Measurements from ENCODE around the gene SET. TPM values are rescaled to one million over a fixed set of nuclear protein-coding genes. Genes with fewer than 3 reads are reported as not detected.

SET gene
- total RNA-seq, 2 donors from 2014 or later, result 762 to 795 TPM

DNA sequence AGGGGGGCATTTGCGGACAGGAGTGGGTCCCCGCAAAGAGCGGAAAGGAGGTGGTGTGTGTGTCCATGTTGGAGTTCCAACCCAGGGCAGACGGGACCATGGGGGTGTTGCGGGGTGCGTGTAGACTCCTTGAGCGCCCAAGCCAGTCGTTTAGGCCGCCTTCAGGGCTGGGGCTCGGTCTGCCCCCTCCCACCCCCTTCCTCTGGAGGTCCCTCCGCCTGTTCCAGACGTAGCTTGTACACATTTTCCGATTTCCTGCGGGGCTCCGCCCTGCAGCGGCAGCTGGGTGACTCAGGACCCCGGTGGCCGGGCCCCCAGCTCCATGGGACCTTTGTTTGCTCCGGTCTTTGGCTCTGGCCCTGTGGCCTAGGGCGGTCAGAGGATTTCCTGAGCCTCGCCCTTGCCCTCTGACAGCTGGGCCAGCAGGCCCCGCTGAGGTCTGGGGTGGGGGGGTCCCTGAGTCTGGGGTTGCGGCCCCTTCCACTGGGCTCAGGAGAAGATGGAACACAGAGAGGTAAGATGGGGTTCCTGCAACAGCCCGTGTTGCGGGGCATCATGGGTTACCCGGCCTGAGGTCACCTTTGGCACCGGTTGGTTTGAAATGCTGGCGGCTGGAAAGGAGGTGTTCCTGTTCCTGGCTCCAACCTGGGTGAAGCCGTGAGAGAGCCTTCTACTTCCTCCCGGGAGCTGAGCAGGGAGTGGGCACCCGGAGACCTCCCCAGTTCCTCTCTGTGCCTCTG is 14.8 kb downstream of the SET start:
- 85 to 94% methylated on average over 23 to 31 of the region's 31 CpGs for WGBS, 2 experiments (ENCODE audit: insufficient coverage in 1 of 2, insufficient read length in 1 of 2)
- no peaks in the 10 kb centered on the region for H3K9me3 Mint-ChIP-seq
- Histone ChIP-seq H3K9ac (ENCODE audit: extremely low read depth, low read length, poor library complexity, severe bottlenecking) (peak overlapping the region; percentile 77), H3K27ac (ENCODE audit: low read depth, low read length) (no peak overlapping the region), H3K27me3 (ENCODE audit: control insufficient read depth, insufficient read depth, low read length, poor library complexity, severe bottlenecking) (no peaks in the 10 kb centered on the region), H3K4me1 (ENCODE audit: control insufficient read depth, insufficient read depth, low read length) (peaks cover 4% of the 10 kb centered on the region), H3K9me3 (ENCODE audit: control insufficient read depth, low read length) (no peaks in the 10 kb centered on the region), H3K4me3 (ENCODE audit: low read length) (peak overlapping the region; percentile 86), H3K36me3 (ENCODE audit: control insufficient read depth, insufficient read depth, low read length) (peaks cover 10% of the 10 kb centered on the region)
- H3K27me3 Mint-ChIP-seq (ENCODE audit: insufficient read depth), result no peaks in the 10 kb centered on the region
- TF ChIP-seq, protein P1, sequence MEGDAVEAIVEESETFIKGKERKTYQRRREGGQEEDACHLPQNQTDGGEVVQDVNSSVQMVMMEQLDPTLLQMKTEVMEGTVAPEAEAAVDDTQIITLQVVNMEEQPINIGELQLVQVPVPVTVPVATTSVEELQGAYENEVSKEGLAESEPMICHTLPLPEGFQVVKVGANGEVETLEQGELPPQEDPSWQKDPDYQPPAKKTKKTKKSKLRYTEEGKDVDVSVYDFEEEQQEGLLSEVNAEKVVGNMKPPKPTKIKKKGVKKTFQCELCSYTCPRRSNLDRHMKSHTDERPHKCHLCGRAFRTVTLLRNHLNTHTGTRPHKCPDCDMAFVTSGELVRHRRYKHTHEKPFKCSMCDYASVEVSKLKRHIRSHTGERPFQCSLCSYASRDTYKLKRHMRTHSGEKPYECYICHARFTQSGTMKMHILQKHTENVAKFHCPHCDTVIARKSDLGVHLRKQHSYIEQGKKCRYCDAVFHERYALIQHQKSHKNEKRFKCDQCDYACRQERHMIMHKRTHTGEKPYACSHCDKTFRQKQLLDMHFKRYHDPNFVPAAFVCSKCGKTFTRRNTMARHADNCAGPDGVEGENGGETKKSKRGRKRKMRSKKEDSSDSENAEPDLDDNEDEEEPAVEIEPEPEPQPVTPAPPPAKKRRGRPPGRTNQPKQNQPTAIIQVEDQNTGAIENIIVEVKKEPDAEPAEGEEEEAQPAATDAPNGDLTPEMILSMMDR (conservative IDR thresholded peaks at IDR 0.05), result no peak
- peak overlapping the region; percentile 87 for H3K27ac Mint-ChIP-seq
- peaks cover 5% of the 10 kb centered on the region for H3K36me3 Mint-ChIP-seq (ENCODE audit: low read depth)
- no peak for DNase-seq
- peak overlapping the region; percentile 78 for H3K4me3 Mint-ChIP-seq
- H3K4me1 Mint-ChIP-seq, result peaks cover 3% of the 10 kb centered on the region

DNA sequence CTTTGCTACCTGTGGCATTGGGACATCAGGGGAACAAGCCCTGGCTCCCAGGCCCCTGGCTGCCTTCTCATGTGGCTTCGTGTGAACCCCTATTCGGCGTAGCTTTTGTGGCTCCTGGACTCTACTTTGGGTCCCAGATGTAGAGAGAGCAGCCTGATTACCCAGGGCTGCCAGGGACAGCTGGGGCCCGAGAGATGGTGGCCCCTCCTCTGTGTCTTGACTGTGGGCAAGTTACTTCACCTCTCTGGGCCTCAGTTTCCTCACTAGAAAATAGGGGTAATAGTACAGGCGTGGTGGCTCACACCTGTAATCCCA is 15.3 kb downstream of the SET start:
- Histone ChIP-seq H3K27ac (ENCODE audit: low read depth, low read length) (no peak overlapping the region), H3K4me1 (ENCODE audit: control insufficient read depth, insufficient read depth, low read length) (peaks cover 4% of the 10 kb centered on the region), H3K27me3 (ENCODE audit: control insufficient read depth, insufficient read depth, low read length, poor library complexity, severe bottlenecking) (no peaks in the 10 kb centered on the region), H3K9ac (ENCODE audit: extremely low read depth, low read length, poor library complexity, severe bottlenecking) (no peak overlapping the region), H3K36me3 (ENCODE audit: control insufficient read depth, insufficient read depth, low read length) (peaks cover 10% of the 10 kb centered on the region), H3K9me3 (ENCODE audit: control insufficient read depth, low read length) (no peaks in the 10 kb centered on the region), H3K4me3 (ENCODE audit: low read length) (no peak overlapping the region)
- peaks cover 6% of the 10 kb centered on the region for H3K36me3 Mint-ChIP-seq (ENCODE audit: low read depth)
- no peak overlapping the region for H3K27ac Mint-ChIP-seq
- H3K9me3 Mint-ChIP-seq, result no peaks in the 10 kb centered on the region
- TF ChIP-seq, protein P1 (conservative IDR thresholded peaks at IDR 0.05), result no peak
- H3K4me3 Mint-ChIP-seq, result peak overlapping the region; percentile 78
- DNase-seq, result peak; percentile 30
- WGBS, 2 experiments (ENCODE audit: insufficient coverage in 1 of 2, insufficient read length in 1 of 2), result 96 to 97% methylated on average over 5 of the region's 5 CpGs
- peaks cover 3% of the 10 kb centered on the region for H3K4me1 Mint-ChIP-seq
- H3K27me3 Mint-ChIP-seq (ENCODE audit: insufficient read depth), result no peaks in the 10 kb centered on the region

DNA sequence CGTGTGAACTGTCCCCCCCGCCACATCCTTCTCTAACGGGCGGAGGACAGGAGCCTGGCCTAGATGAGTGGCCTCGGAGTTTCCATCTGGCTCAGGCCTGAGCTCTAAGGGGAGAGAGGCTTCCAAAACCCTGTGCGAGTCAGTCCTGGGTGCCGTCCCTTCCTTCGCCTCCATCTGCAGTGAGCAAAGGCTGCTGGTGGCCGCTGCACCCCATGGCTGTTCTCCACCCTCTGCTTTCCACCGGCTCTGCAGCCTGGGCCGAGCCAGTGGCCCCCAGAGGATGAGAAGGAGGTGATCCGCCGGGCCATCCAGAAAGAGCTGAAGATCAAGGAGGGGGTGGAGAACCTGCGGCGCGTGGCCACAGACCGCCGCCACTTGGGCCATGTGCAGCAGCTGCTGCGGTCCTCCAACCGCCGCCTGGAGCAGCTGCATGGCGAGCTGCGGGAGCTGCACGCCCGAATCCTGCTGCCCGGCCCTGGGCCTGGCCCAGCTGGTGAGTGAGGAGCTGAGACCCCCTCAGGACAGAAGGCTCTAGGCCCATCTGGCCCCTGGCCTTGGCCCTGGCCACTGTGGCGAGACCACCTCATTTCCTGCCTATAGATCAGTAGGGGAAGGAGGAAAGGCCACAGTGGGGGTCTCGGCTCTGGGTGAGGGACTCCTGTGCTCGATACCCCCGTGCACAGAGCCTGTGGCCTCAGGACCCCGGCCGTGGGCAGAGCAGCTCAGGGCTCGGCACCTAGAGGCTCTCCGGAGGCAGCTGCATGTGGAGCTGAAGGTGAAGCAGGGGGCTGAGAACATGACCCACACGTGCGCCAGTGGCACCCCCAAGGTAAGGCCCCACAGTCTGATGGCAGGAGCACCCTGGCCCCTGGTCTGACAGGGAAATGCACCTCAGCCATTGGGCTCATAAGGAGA is 16.3 kb downstream of the SET start:
- Histone ChIP-seq H3K4me1 (ENCODE audit: control insufficient read depth, insufficient read depth, low read length) (peaks cover 4% of the 10 kb centered on the region), H3K9ac (ENCODE audit: extremely low read depth, low read length, poor library complexity, severe bottlenecking) (no peak overlapping the region), H3K36me3 (ENCODE audit: control insufficient read depth, insufficient read depth, low read length) (peaks cover 10% of the 10 kb centered on the region), H3K4me3 (ENCODE audit: low read length) (no peak overlapping the region), H3K27me3 (ENCODE audit: control insufficient read depth, insufficient read depth, low read length, poor library complexity, severe bottlenecking) (no peaks in the 10 kb centered on the region), H3K9me3 (ENCODE audit: control insufficient read depth, low read length) (no peaks in the 10 kb centered on the region), H3K27ac (ENCODE audit: low read depth, low read length) (no peak overlapping the region)
- WGBS, 2 experiments (ENCODE audit: insufficient coverage in 1 of 2, insufficient read length in 1 of 2), result 93 to 96% methylated on average over 29 to 36 of the region's 36 CpGs
- Mint-ChIP-seq H3K4me1 (peaks cover 3% of the 10 kb centered on the region), H3K9me3 (no peaks in the 10 kb centered on the region), H3K27me3 (ENCODE audit: insufficient read depth) (no peaks in the 10 kb centered on the region), H3K27ac (no peak overlapping the region), H3K36me3 (ENCODE audit: low read depth) (peaks cover 9% of the 10 kb centered on the region), H3K4me3 (no peak overlapping the region)
- TF ChIP-seq, protein P1 (conservative IDR thresholded peaks at IDR 0.05), result no peak
- DNase-seq, result peak; percentile 39
